ENCODE data around the gene ZFP92. TPM values are rescaled to one million over a fixed set of nuclear protein-coding genes. Genes with fewer than 3 reads are reported as not detected.

ZFP92 gene
- total RNA-seq, 8 experiments from 2014 or later: under 0.01 to 0.19 (median 0.04) TPM; not detected in 3

DNA sequence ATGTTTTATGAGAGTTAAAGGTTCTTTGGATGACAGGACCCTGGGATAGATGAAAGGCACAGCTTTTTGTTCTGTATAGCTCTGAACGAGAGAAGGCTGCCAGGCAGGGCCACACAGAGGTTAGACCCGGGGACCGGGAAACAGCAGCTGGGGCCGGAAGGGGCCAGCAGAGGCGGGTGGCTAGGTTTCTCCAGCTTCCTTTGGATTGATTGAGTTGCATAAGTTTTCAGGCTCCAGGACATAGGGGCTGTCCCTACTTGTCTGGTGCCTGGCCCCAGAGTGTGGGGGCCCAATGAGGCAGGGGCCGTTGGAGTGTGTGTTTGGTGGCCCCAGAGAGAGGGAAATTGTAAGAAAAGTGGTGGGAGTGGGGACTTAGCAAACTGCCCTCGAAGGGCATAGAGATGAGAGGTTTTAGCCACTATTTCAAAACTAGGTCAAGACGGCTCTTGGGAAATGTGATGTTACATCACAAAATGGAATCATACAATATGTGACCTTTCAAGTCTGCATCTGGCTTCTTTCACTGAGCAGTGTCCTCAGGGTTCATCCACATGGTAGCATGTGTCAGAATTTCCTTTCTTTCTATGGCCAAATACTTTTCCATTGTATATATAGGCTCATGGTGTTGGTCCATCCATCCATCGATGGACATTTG lies 3.7 kb downstream of the ZFP92 start:
- no peak overlapping the region for H3K4me3 ChIP-seq
- no peak overlapping the region for H3K27ac ChIP-seq
- ATAC-seq (replicated peaks in 6 of 8): no peak
- no peaks in the 10 kb centered on the region for H3K4me1 ChIP-seq (replicated peaks in 1 of 2)
- in situ Hi-C loops (cut with MboI; ENCODE audit: low pct_unique_long_range_greater_than_20kb in 2 of 9, low sequenced_read_pairs in 9 of 9, unreplicated experiment in 9 of 9): loop anchor here in 1 of 9 experiments (25.0 kb wide), 1 partner anchor 378 kb away; no protein-coding TSS in a partner anchor
- 62% methylated on average over 5 of the region's 9 CpGs; no CpG with 5 or more reads in 9 of the 10 experiments for WGBS, 10 experiments

DNA sequence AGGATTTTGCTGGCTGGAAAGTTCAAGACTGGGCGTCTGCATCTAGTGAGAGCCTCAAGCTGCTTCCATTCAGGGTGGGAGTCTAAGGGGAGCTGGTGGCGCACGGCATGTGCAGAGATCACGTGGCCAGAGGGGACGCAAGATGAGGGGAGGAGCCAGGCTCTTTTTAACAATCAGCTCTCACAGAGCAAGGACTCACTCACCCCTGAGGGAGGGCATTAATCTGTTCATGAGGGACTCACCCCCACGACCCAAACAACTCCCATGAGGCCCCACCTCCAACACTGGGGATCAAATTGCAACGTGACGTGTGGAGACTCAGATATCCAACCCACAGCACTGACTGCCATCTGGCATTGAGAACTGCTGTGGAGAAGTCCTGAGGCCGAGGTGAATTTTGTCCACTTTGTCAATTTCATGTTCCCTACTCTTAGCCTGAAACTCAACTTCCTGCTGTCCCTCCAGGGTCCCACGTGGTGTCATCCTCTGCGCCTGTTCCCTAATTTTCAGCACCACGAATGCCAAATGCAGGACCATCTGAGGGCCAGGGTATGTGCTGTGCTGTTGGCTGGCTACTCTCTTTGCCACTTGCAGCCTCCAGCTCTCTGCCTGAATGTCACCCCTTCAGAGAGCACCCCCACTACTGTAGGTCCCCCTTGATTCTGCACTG lies 5.6 kb downstream of the ZFP92 start:
- Histone ChIP-seq H3K27ac (no peak overlapping the region), H3K4me1 (replicated peaks in 1 of 2) (no peaks in the 10 kb centered on the region), H3K4me3 (no peak overlapping the region)
- ATAC-seq (replicated peaks in 6 of 8): no peak
- in situ Hi-C loops (cut with MboI; ENCODE audit: low pct_unique_long_range_greater_than_20kb in 2 of 9, low sequenced_read_pairs in 9 of 9, unreplicated experiment in 9 of 9): loop anchor here in 1 of 9 experiments (25.0 kb wide), 1 partner anchor 380 kb away; no protein-coding TSS in a partner anchor
- 0 to 100% (median 56%) methylated on average over 1 to 8 of the region's 12 CpGs; no CpG with 5 or more reads in 6 of the 10 experiments for WGBS, 10 experiments

DNA sequence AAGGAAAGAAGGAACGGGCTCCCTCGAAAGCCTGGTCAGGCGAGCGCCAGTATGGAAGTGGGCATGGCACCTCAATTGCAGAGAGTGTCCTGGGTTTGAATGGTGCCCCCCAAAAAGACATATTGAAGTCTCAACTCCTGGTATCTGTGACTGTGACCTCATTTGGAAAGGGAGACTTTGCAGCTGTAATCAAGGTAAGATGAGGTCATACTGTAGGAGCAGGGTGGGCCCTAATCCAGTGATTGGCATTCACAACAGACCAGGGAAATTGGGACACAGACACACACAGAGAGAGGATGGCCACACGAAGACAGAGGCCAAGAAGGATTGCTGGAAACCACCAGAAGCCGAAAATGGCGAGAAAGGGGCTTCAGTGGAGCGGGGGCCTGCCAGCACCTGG lies 6.4 kb downstream of the ZFP92 start:
- no peak overlapping the region for H3K4me3 ChIP-seq
- ATAC-seq (replicated peaks in 6 of 8): no peak
- H3K4me1 ChIP-seq (replicated peaks in 1 of 2): no peaks in the 10 kb centered on the region
- no peak overlapping the region for H3K27ac ChIP-seq
- in situ Hi-C loops (cut with MboI; ENCODE audit: low pct_unique_long_range_greater_than_20kb in 2 of 9, low sequenced_read_pairs in 9 of 9, unreplicated experiment in 9 of 9): loop anchor here in 1 of 9 experiments (25.0 kb wide), 1 partner anchor 380 kb away; no protein-coding TSS in a partner anchor
- 50 to 72% methylated on average over 1 to 8 of the region's 8 CpGs; no CpG with 5 or more reads in 8 of the 10 experiments for WGBS, 10 experiments

GRCh38 chrX:153420851-153421599 lies 9.8 kb downstream of the ZFP92 start:
- H3K27ac ChIP-seq: no peak overlapping the region
- 100% methylated on average over 2 of the region's 91 CpGs; no CpG with 5 or more reads in 9 of the 10 experiments for WGBS, 10 experiments
- in situ Hi-C loops (cut with MboI; ENCODE audit: low pct_unique_long_range_greater_than_20kb in 2 of 9, low sequenced_read_pairs in 9 of 9, unreplicated experiment in 9 of 9): loop anchor here in 1 of 9 experiments (25.0 kb wide), 1 partner anchor 384 kb away; no protein-coding TSS in a partner anchor
- H3K4me1 ChIP-seq (replicated peaks in 1 of 2): no peaks in the 10 kb centered on the region
- no peak overlapping the region for H3K4me3 ChIP-seq
- ATAC-seq (replicated peaks in 6 of 8): no peak

DNA sequence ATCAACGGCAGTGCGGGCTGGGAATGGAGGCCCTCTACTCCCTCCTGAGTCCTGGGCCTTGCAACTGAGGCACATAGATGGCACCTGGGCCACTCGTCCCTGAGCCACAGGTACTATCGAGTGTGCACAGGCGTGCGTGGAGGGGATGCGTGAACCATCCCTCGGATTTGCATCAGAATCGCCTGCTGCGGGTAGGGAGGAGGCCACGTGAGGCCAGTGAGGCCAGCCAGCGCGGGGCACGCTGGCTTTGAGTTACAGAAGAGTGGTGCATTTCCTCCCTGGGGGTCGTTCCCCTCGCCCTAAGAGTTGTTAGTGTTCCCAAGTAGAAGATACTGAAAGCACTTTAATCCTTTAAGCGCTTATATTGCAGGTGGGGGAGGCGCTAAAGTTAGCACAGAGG lies 10.6 kb downstream of the ZFP92 start:
- Histone ChIP-seq H3K4me1 (replicated peaks in 1 of 2) (no peaks in the 10 kb centered on the region), H3K27ac (no peak overlapping the region), H3K4me3 (no peak overlapping the region)
- in situ Hi-C loops (cut with MboI; ENCODE audit: low pct_unique_long_range_greater_than_20kb in 2 of 9, low sequenced_read_pairs in 9 of 9, unreplicated experiment in 9 of 9): loop anchor here in 1 of 9 experiments (25.0 kb wide), 1 partner anchor 385 kb away; no protein-coding TSS in a partner anchor
- WGBS, 10 experiments: 35 to 50% methylated on average over 2 to 4 of the region's 18 CpGs; no CpG with 5 or more reads in 8 of the 10 experiments
- ATAC-seq (replicated peaks in 6 of 8): no peak

- no peaks in the 10 kb centered on the region for H3K4me1 ChIP-seq (replicated peaks in 1 of 2)
- no peak overlapping the region for H3K4me3 ChIP-seq
- no peak for ATAC-seq (replicated peaks in 6 of 8)
- 0 to 89% (median 24%) methylated on average over 1 to 6 of the region's 8 CpGs; no CpG with 5 or more reads in 5 of the 10 experiments for WGBS, 10 experiments
- H3K27ac ChIP-seq: no peak overlapping the region
- in situ Hi-C loops (cut with MboI; ENCODE audit: low pct_unique_long_range_greater_than_20kb in 2 of 9, low sequenced_read_pairs in 9 of 9, unreplicated experiment in 9 of 9): loop anchor here in 1 of 9 experiments (25.0 kb wide), 1 partner anchor 386 kb away; no protein-coding TSS in a partner anchor
Measured at GRCh38 chrX:153423652-153424051, 12.4 kb downstream of the ZFP92 start.

DNA sequence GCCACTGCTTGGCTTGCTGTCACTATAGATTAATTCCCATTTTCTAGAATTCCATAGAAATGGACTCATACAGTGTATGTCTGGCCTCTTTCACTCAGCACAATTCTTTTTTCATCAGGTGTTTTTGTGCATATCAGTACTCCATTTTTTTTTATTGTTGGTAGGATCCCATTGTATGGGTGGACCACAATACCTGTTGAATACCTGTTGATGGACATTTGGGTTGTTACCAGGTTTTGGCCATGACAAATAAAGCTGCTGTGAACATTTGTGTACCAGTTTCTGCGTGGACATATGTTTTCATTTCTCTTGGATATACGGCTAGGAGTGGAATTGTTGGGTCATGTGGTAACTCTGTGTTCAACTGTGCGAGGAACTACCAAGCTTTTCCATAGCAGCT lies 14.9 kb downstream of the ZFP92 start:
- no peak overlapping the region for H3K4me3 ChIP-seq
- H3K27ac ChIP-seq: no peak overlapping the region
- in situ Hi-C loops (cut with MboI; ENCODE audit: low pct_unique_long_range_greater_than_20kb in 2 of 9, low sequenced_read_pairs in 9 of 9, unreplicated experiment in 9 of 9): no loop called here
- no peak for ATAC-seq (replicated peaks in 6 of 8)
- no peaks in the 10 kb centered on the region for H3K4me1 ChIP-seq (replicated peaks in 1 of 2)
- 62% methylated on average over 3 of the region's 3 CpGs; no CpG with 5 or more reads in 9 of the 10 experiments for WGBS, 10 experiments

- Histone ChIP-seq H3K27ac (no peak overlapping the region), H3K4me3 (no peak overlapping the region), H3K4me1 (replicated peaks in 1 of 2) (no peaks in the 10 kb centered on the region)
- ATAC-seq (replicated peaks in 6 of 8): no peak
- WGBS, 10 experiments: 50 to 88% (median 65%) methylated on average over 1 to 5 of the region's 6 CpGs; no CpG with 5 or more reads in 4 of the 10 experiments
- in situ Hi-C loops (cut with MboI; ENCODE audit: low pct_unique_long_range_greater_than_20kb in 2 of 9, low sequenced_read_pairs in 9 of 9, unreplicated experiment in 9 of 9): no loop called here
Measured at GRCh38 chrX:153430796-153431195, 19.5 kb downstream of the ZFP92 start.

GRCh38 chrX:153433161-153433680 lies 21.9 kb downstream of the ZFP92 start:
- in situ Hi-C loops (cut with MboI; ENCODE audit: low pct_unique_long_range_greater_than_20kb in 2 of 9, low sequenced_read_pairs in 9 of 9, unreplicated experiment in 9 of 9): no loop called here
- Histone ChIP-seq H3K4me3 (no peak overlapping the region), H3K4me1 (replicated peaks in 1 of 2) (no peaks in the 10 kb centered on the region), H3K27ac (no peak overlapping the region)
- ATAC-seq (replicated peaks in 6 of 8): no peak
- WGBS, 10 experiments: 25 to 64% (median 45%) methylated on average over 2 to 4 of the region's 12 CpGs; no CpG with 5 or more reads in 7 of the 10 experiments

DNA sequence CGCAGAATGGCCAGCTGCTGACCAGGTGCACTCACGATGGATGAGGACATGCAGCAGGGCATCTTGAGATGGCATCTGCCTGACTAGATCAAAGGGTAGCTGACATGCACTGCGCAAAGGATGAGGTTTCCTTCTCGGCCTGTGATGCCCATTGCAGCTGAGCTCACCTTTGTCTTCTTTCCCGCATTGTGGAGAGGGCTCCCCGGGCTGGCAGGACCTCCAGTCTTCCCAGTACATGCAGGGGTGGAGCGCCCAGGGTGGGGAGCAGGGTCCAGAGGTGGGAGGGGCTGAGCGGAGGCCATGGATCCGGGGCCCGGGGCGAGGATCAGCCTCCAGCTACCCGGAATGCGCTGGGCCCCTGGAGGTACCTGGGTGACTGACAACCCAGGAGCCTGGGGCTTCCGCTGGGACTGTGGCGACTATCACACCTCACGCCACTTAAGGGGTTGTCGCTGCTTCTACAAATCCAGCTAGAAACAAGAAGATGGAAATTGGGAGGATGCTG lies 22.6 kb downstream of the ZFP92 start:
- in situ Hi-C loops (cut with MboI; ENCODE audit: low pct_unique_long_range_greater_than_20kb in 2 of 9, low sequenced_read_pairs in 9 of 9, unreplicated experiment in 9 of 9): no loop called here
- Histone ChIP-seq H3K4me3 (no peak overlapping the region), H3K27ac (no peak overlapping the region), H3K4me1 (replicated peaks in 1 of 2) (no peaks in the 10 kb centered on the region)
- WGBS, 10 experiments: 20 to 80% (median 49%) methylated on average over 1 to 4 of the region's 17 CpGs; no CpG with 5 or more reads in 6 of the 10 experiments
- ATAC-seq (replicated peaks in 6 of 8): no peak

- WGBS, 10 experiments: 22 to 85% (median 76%) methylated on average over 1 to 4 of the region's 8 CpGs; no CpG with 5 or more reads in 6 of the 10 experiments
- in situ Hi-C loops (cut with MboI; ENCODE audit: low pct_unique_long_range_greater_than_20kb in 2 of 9, low sequenced_read_pairs in 9 of 9, unreplicated experiment in 9 of 9): no loop called here
- ATAC-seq (replicated peaks in 6 of 8): no peak
- H3K4me1 ChIP-seq (replicated peaks in 1 of 2): no peaks in the 10 kb centered on the region
- no peak overlapping the region for H3K4me3 ChIP-seq
- H3K27ac ChIP-seq: no peak overlapping the region
Measured at GRCh38 chrX:153434801-153435200, 23.5 kb downstream of the ZFP92 start.

GRCh38 chrX:153435845-153436244 lies 24.6 kb downstream of the ZFP92 start:
- 0 to 80% (median 40%) methylated on average over 1 to 3 of the region's 3 CpGs; no CpG with 5 or more reads in 5 of the 10 experiments for whole genome bisulfite sequencing, 10 experiments
- in situ Hi-C loops (cut with MboI; ENCODE audit: low pct_unique_long_range_greater_than_20kb in 2 of 9, low sequenced_read_pairs in 9 of 9, unreplicated experiment in 9 of 9): no loop called here
- no peaks in the 10 kb centered on the region for H3K4me1 ChIP-seq (replicated peaks in 1 of 2)
- H3K27ac ChIP-seq: no peak overlapping the region
- no peak overlapping the region for H3K4me3 ChIP-seq
- ATAC-seq (replicated peaks in 6 of 8): no peak
